ES-I3 (cell line): Measurements from ENCODE around the gene ZC3H15.
"Not testable (repeated sequence)": the region's sequence is repeated elsewhere in the genome, so short reads cannot be mapped to it uniquely, and the experiment has no call there.

Experiments used
- H3K36me3 ChIP-seq: 2 replicates; pipeline ENCODE4 v1.6.1; 2013; ENCODE audit warnings: mild to moderate bottlenecking, low read length, control low read depth, moderate library complexity; ENCODE audit not compliant: insufficient read depth
- H3K4me1 ChIP-seq: 2 replicates; pipeline ENCODE4 v1.6.1; 2013; ENCODE audit warnings: mild to moderate bottlenecking, control low read depth, low read length; ENCODE audit not compliant: insufficient read depth
- H3K9ac ChIP-seq: 2 replicates; pipeline ENCODE4 v1.6.1; 2013; ENCODE audit warnings: low read depth, mild to moderate bottlenecking, low read length, moderate library complexity
- H3K9me3 ChIP-seq: 2 replicates; pipeline ENCODE4 v1.6.1; 2013; ENCODE audit warnings: mild to moderate bottlenecking, low read length, moderate library complexity; ENCODE audit not compliant: control insufficient read depth, insufficient read depth

Gene ZC3H15

GRCh38 chr2:186517090-186517489 is 31.0 kb downstream of the ZC3H15 start:
- H3K36me3 ChIP-seq = no peaks in the 10 kb centered on the region; the same call in 1 of the 2 replicates
- H3K4me1 ChIP-seq = 0 out of 2 replicates have a peak, but pooled peaks cover 9% of the 10 kb centered on the region
- H3K9ac ChIP-seq = no peak overlapping the region
- no peaks in the 10 kb centered on the region for H3K9me3 ChIP-seq

DNA sequence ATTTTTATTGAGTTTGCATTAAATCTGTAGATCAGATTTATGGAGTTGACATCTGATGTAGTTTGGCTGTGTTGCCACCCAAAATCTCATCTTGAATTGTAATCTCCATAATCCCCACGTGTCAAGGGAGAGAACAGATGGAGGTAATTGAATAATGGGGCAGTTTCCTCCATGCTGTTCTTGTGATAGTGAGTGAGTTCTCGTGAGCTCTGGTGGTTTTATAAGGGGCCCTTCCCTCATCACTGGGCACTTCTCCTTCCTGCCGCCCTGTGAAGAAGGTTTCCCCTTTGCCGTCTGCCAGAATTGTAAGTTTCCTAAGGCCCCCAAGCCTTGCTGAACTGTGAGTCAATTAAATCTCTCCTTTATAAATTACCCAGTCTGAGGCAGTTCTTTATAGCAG is 32.2 kb downstream of the ZC3H15 start:
- no peaks in the 10 kb centered on the region for H3K9me3 ChIP-seq
- H3K36me3 ChIP-seq = no peaks in the 10 kb centered on the region; the same call in 1 of the 2 replicates
- H3K9ac ChIP-seq = no peak overlapping the region
- 0 out of 2 replicates have a peak, but pooled peaks cover 11% of the 10 kb centered on the region for H3K4me1 ChIP-seq

GRCh38 chr2:186518945-186519344 is 32.9 kb downstream of the ZC3H15 start:
- 0 out of 2 replicates have a peak, but pooled peaks cover 11% of the 10 kb centered on the region for H3K4me1 ChIP-seq
- no peaks in the 10 kb centered on the region for H3K9me3 ChIP-seq
- no peak overlapping the region for H3K9ac ChIP-seq
- no peaks in the 10 kb centered on the region; the same call in 1 of the 2 replicates for H3K36me3 ChIP-seq

- 0 out of 2 replicates have a peak, but pooled peaks cover 11% of the 10 kb centered on the region for H3K4me1 ChIP-seq
- not testable (repeated sequence) for H3K36me3 ChIP-seq, H3K9ac ChIP-seq, H3K9me3 ChIP-seq
These were observed 35.6 kb downstream of the ZC3H15 start for GRCh38 chr2:186521570-186522153.

DNA sequence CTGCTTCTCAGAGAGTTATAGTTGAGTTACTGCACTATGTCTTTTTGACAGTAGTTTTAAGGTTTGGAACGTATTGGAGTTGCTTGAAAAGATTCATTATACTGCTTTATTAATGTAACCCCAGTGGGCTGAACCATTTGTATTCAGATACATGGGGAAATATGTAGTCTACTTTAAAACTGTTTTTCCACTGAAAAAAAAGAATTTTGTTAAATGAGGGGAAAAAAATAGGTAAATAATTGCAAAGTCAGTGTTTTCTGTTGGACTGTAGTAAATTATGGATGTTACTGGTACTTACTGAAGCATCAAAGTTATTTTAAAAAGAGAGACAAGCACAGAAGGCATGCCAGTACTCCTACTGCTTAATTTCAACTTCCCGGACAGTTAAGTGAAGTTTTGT is 36.4 kb downstream of the ZC3H15 start:
- no peaks in the 10 kb centered on the region; the same call in 1 of the 2 replicates for H3K36me3 ChIP-seq
- no peak overlapping the region for H3K9ac ChIP-seq
- H3K4me1 ChIP-seq = 0 out of 2 replicates have a peak, but pooled peaks cover 11% of the 10 kb centered on the region
- no peaks in the 10 kb centered on the region for H3K9me3 ChIP-seq

DNA sequence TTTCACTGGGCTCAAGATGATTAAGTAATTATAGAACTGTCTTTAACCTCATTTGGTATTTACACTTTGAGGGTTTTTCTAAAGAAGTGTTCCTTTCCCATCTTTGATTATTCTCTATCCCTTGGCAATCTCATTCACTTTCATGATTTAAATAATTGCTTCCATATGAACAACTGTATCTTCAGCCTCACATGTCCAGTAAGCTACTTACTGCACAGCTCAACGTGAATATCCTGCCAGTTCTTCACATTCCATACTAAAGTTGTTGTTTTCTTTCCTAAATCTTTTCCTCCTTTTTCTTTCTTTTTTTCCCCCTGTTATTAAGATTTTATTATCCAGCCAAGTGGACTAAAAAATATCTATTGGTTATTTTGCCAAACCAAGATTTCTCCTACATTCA is 37.7 kb downstream of the ZC3H15 start:
- H3K4me1 ChIP-seq = 0 out of 2 replicates have a peak, but pooled peaks cover 11% of the 10 kb centered on the region
- no peak overlapping the region for H3K9ac ChIP-seq
- H3K9me3 ChIP-seq = no peaks in the 10 kb centered on the region
- no peaks in the 10 kb centered on the region for H3K36me3 ChIP-seq

- no peak overlapping the region for H3K9ac ChIP-seq
- H3K36me3 ChIP-seq = no peaks in the 10 kb centered on the region
- 0 out of 2 replicates have a peak, but pooled peaks cover 10% of the 10 kb centered on the region for H3K4me1 ChIP-seq
- H3K9me3 ChIP-seq = no peaks in the 10 kb centered on the region
These were observed 40.2 kb downstream of the ZC3H15 start for GRCh38 chr2:186526281-186526680.

GRCh38 chr2:186530314-186530713 is 44.3 kb downstream of the ZC3H15 start:
- Histone ChIP-seq H3K9me3 (no peaks in the 10 kb centered on the region), H3K4me1 (no peaks in the 10 kb centered on the region), H3K9ac (no peak overlapping the region), H3K36me3 (no peaks in the 10 kb centered on the region)

DNA sequence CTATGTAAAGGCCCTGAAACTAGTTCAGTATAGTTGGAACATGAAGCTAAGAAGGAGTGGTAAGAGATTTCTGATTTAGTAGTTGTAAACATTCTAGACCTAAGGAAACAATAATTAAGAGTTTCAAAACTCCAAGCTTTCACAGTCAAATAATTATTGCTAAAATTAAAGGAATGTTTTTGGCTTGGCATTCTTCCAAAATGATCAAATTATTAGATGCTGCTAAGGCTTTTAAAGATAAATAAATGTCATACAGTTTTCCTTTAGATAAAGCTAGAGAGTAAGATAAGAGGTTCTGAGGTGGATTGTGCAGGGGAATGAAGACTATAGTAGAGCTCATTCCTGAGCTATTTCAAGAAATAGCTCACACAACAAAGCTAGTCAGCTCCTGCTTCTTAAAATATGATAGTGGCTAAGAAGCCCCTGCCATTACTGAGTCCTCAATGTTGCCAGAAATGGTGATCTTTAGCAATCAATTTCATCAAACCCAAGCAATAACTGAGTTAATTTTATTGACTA is 45.3 kb downstream of the ZC3H15 start:
- no peak overlapping the region for H3K9ac ChIP-seq

DNA sequence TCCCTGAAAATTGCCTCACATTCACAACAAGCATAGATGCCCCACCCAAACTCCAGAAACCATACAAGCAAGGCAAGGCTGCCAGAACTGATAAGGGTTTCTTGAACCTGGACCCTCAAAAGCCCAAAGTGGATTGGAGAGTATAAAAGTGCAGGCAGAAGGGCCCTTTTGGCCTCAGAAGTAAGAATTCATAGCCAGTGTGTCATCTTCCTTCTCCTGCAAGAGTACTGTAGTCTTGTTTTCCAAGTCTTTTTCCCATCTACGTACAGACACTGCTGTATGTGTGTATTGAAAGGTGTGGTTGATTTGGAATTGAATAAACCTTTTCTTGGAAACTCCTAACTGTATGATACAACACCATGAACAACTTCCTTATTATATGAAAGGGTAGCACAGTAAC is 46.8 kb downstream of the ZC3H15 start:
- no peak overlapping the region for H3K9ac ChIP-seq
- no peaks in the 10 kb centered on the region for H3K9me3 ChIP-seq
- no peaks in the 10 kb centered on the region for H3K4me1 ChIP-seq
- no peaks in the 10 kb centered on the region for H3K36me3 ChIP-seq

More for the DNA sequence above, 45.3 kb downstream of the ZC3H15 start:
- no peaks in the 10 kb centered on the region for H3K4me1 ChIP-seq
- no peaks in the 10 kb centered on the region for H3K36me3 ChIP-seq
- H3K9me3 ChIP-seq = no peaks in the 10 kb centered on the region

DNA sequence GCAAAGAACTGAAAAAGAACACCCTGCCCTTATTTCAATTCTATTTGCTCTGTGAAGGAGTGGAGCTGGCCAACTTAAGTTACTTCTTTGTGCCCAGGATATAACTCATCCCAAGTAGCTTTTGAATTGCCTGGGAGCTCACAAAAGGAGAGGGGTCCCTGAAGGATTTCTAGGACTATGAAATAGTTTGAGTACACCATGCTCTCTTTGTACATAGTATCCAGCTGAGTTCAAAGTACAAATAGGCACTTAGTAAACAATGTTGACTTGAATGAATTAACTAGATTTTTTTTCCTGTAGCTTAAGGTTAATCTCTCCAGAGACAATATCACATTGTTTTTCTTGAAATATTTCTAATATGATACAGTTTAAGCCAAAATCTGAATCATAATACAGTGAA is 47.7 kb downstream of the ZC3H15 start:
- H3K36me3 ChIP-seq = no peaks in the 10 kb centered on the region
- no peaks in the 10 kb centered on the region for H3K9me3 ChIP-seq
- H3K9ac ChIP-seq = no peak overlapping the region
- H3K4me1 ChIP-seq = no peaks in the 10 kb centered on the region

GRCh38 chr2:186534406-186534805 is 48.3 kb downstream of the ZC3H15 start:
- Histone ChIP-seq H3K9me3 (no peaks in the 10 kb centered on the region), H3K36me3 (no peaks in the 10 kb centered on the region), H3K4me1 (no peaks in the 10 kb centered on the region), H3K9ac (no peak overlapping the region)

- no peaks in the 10 kb centered on the region for H3K9me3 ChIP-seq
- H3K36me3 ChIP-seq = no peaks in the 10 kb centered on the region
- H3K4me1 ChIP-seq = peaks cover 1% of the 10 kb centered on the region; the same call in 1 of the 2 replicates
- no peak overlapping the region for H3K9ac ChIP-seq
These were observed 49.8 kb downstream of the ZC3H15 start for GRCh38 chr2:186535861-186536260.

- no peaks in the 10 kb centered on the region for H3K9me3 ChIP-seq
- no peak overlapping the region for H3K9ac ChIP-seq
- H3K36me3 ChIP-seq = no peaks in the 10 kb centered on the region
- peaks cover 12% of the 10 kb centered on the region for H3K4me1 ChIP-seq
These were observed 51.0 kb downstream of the ZC3H15 start for GRCh38 chr2:186537019-186537418.

DNA sequence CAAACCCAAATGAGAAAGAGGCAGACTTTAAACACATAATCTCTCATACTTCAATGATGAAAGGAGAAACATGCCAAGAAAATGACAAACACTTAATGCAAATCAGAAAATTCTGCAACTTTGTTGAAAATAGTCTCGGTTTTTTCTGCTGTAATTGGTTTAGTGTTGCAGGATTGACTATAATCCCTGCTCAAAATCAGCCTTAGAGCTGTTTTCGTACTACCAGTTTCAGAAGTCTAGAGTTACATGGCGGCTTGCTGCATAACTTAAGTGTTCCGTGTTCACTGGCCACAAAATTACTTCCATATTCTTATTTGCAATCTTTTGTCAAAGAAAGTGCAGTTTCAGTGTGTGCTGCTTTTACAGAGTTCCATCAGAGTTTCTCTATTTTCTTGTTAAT is 54.9 kb downstream of the ZC3H15 start:
- no peak overlapping the region for H3K9ac ChIP-seq
- peaks cover 37% of the 10 kb centered on the region for H3K4me1 ChIP-seq
- no peaks in the 10 kb centered on the region for H3K9me3 ChIP-seq
- no peaks in the 10 kb centered on the region for H3K36me3 ChIP-seq
